ENCODE data around the gene NAA25.

Gene NAA25

GRCh38 chr12:112023759-112024396 lies 84.7 kb downstream of the NAA25 start:
- no peak for TF ChIP-seq SPI1 (IDR thresholded peaks at IDR 0.05; ENCODE audit: low read depth, low read length)
- no peak for TF ChIP-seq TAF1 (IDR thresholded peaks at IDR 0.05; ENCODE audit: low read depth, low read length)
- TF ChIP-seq POLR2AphosphoS5 (IDR thresholded peaks at IDR 0.05; ENCODE audit: low read depth, low read length), result no peak
- TF ChIP-seq PAX5 (IDR thresholded peaks at IDR 0.05; ENCODE audit: insufficient read depth, low read length, severe bottlenecking), result no peak
- TF ChIP-seq POU2F2 (IDR thresholded peaks at IDR 0.05; ENCODE audit: low read depth, low read length), result no peak
- no peak for TF ChIP-seq POLR2A (IDR thresholded peaks at IDR 0.05; ENCODE audit: low read depth, low read length)
- DNase-seq (ENCODE audit: insufficient read length, low spot score) (no peak), FAIRE-seq (no peak)

GRCh38 chr12:112022241-112023016 lies 86.2 kb downstream of the NAA25 start:
- no peak for FAIRE-seq
- no peak for DNase-seq (ENCODE audit: insufficient read length, low spot score)
- TF ChIP-seq SPI1 (IDR thresholded peaks at IDR 0.05; ENCODE audit: low read depth, low read length), result no peak
- no peak for TF ChIP-seq TAF1 (IDR thresholded peaks at IDR 0.05; ENCODE audit: low read depth, low read length)
- no peak for TF ChIP-seq PAX5 (IDR thresholded peaks at IDR 0.05; ENCODE audit: insufficient read depth, low read length, severe bottlenecking)
- TF ChIP-seq POLR2A (IDR thresholded peaks at IDR 0.05; ENCODE audit: low read depth, low read length), result no peak
- TF ChIP-seq POLR2AphosphoS5 (IDR thresholded peaks at IDR 0.05; ENCODE audit: low read depth, low read length), result no peak; the same call in 1 of the 2 replicates
- TF ChIP-seq POU2F2 (IDR thresholded peaks at IDR 0.05; ENCODE audit: low read depth, low read length), result no peak

- TF ChIP-seq PAX5 (IDR thresholded peaks at IDR 0.05; ENCODE audit: insufficient read depth, low read length, severe bottlenecking), result no peak
- no peak for TF ChIP-seq POU2F2 (IDR thresholded peaks at IDR 0.05; ENCODE audit: low read depth, low read length)
- peak; percentile 36; the same call in 1 of the 2 replicates for TF ChIP-seq POLR2A (IDR thresholded peaks at IDR 0.05; ENCODE audit: low read depth, low read length)
- TF ChIP-seq SPI1 (IDR thresholded peaks at IDR 0.05; ENCODE audit: low read depth, low read length), result no peak
- peak; percentile 40; the same call in 1 of the 2 replicates for TF ChIP-seq POLR2AphosphoS5 (IDR thresholded peaks at IDR 0.05; ENCODE audit: low read depth, low read length)
- no peak for TF ChIP-seq TAF1 (IDR thresholded peaks at IDR 0.05; ENCODE audit: low read depth, low read length)
- no peak for FAIRE-seq
Observed at GRCh38 chr12:112020947-112021457, 87.6 kb downstream of the NAA25 start.

GRCh38 chr12:112018571-112019237 lies 89.9 kb downstream of the NAA25 start:
- DNase-seq (ENCODE audit: insufficient read length, low spot score), result no peak

More at GRCh38 chr12:112020947-112021457, 87.6 kb downstream of the NAA25 start:
- DNase-seq (ENCODE audit: insufficient read length, low spot score), result no peak

GRCh38 chr12:112017041-112017440 lies 91.5 kb downstream of the NAA25 start:
- TF ChIP-seq SPI1 (IDR thresholded peaks at IDR 0.05; ENCODE audit: low read depth, low read length) (no peak), POLR2A (IDR thresholded peaks at IDR 0.05; ENCODE audit: low read depth, low read length) (no peak), PAX5 (IDR thresholded peaks at IDR 0.05; ENCODE audit: insufficient read depth, low read length, severe bottlenecking) (no peak), TAF1 (IDR thresholded peaks at IDR 0.05; ENCODE audit: low read depth, low read length) (no peak), POU2F2 (IDR thresholded peaks at IDR 0.05; ENCODE audit: low read depth, low read length) (no peak), POLR2AphosphoS5 (IDR thresholded peaks at IDR 0.05; ENCODE audit: low read depth, low read length) (no peak)
- FAIRE-seq, result no peak
- no peak for DNase-seq (ENCODE audit: insufficient read length, low spot score)

More at GRCh38 chr12:112018571-112019237, 89.9 kb downstream of the NAA25 start:
- TF ChIP-seq SPI1 (IDR thresholded peaks at IDR 0.05; ENCODE audit: low read depth, low read length) (no peak), PAX5 (IDR thresholded peaks at IDR 0.05; ENCODE audit: insufficient read depth, low read length, severe bottlenecking) (no peak), POLR2A (IDR thresholded peaks at IDR 0.05; ENCODE audit: low read depth, low read length) (peak; percentile 5; the same call in 1 of the 2 replicates)
- no peak for FAIRE-seq

- no peak for FAIRE-seq
- DNase-seq (ENCODE audit: insufficient read length, low spot score), result no peak
- TF ChIP-seq POU2F2 (IDR thresholded peaks at IDR 0.05; ENCODE audit: low read depth, low read length), result no peak
- no peak for TF ChIP-seq TAF1 (IDR thresholded peaks at IDR 0.05; ENCODE audit: low read depth, low read length)
- TF ChIP-seq PAX5 (IDR thresholded peaks at IDR 0.05; ENCODE audit: insufficient read depth, low read length, severe bottlenecking), result no peak
- no peak for TF ChIP-seq POLR2AphosphoS5 (IDR thresholded peaks at IDR 0.05; ENCODE audit: low read depth, low read length)
- no peak for TF ChIP-seq POLR2A (IDR thresholded peaks at IDR 0.05; ENCODE audit: low read depth, low read length)
- TF ChIP-seq SPI1 (IDR thresholded peaks at IDR 0.05; ENCODE audit: low read depth, low read length), result no peak
Observed at GRCh38 chr12:112015938-112016337, 92.6 kb downstream of the NAA25 start.

- FAIRE-seq (peak; percentile 91), DNase-seq (ENCODE audit: insufficient read length, low spot score) (no peak)
- no peak for TF ChIP-seq PAX5 (IDR thresholded peaks at IDR 0.05; ENCODE audit: insufficient read depth, low read length, severe bottlenecking)
- TF ChIP-seq POU2F2 (IDR thresholded peaks at IDR 0.05; ENCODE audit: low read depth, low read length), result peak; percentile 65; the same call in 1 of the 2 replicates
- TF ChIP-seq POLR2AphosphoS5 (IDR thresholded peaks at IDR 0.05; ENCODE audit: low read depth, low read length), result peak; percentile 18; the same call in 1 of the 2 replicates
- TF ChIP-seq SPI1 (IDR thresholded peaks at IDR 0.05; ENCODE audit: low read depth, low read length), result no peak
- TF ChIP-seq TAF1 (IDR thresholded peaks at IDR 0.05; ENCODE audit: low read depth, low read length), result 0 out of 2 replicates have a peak, but pooled peaks have one; percentile 62
- TF ChIP-seq POLR2A (IDR thresholded peaks at IDR 0.05; ENCODE audit: low read depth, low read length), result peak; percentile 81
Observed at GRCh38 chr12:112013601-112014402, 94.8 kb downstream of the NAA25 start.

All from GM12891 (cell line).